Right atrium auricular region (tissue), 2 donors: ENCODE measurements around the gene CBR3. TPM values are rescaled to one million over a fixed set of nuclear protein-coding genes. Genes with fewer than 3 reads are reported as not detected.

ENCODE experiments used
- DNase-seq: peaks from one replicate; pipeline ENCODE4 v3.0.0-alpha.2; 2019; ENCODE audit warnings: low spot score
- H3K27ac ChIP-seq, 2 donors: fragments of 200-600 bp; sonication (generic); 1 replicate in 1 of 2; 2 replicates in 1 of 2; pipeline ENCODE4 v1.5.1; 2016 to 2019
- H3K27me3 ChIP-seq, 2 donors: fragments of 200-600 bp; sonication (generic); one replicate each; pipeline versions ENCODE4 v1.5.1 to v1.6.0; 2017 to 2019
- H3K36me3 ChIP-seq: fragments of 200-600 bp; sonication (generic); one replicate; pipeline ENCODE4 v1.5.1; 2016
- H3K4me1 ChIP-seq, 2 donors: fragments of 200-600 bp; sonication (generic); one replicate each; pipeline versions ENCODE4 v1.5.1 to v1.6.0; 2017 to 2019
- H3K4me3 ChIP-seq, 2 donors: fragments of 200-600 bp; sonication (generic); 1 replicate in 1 of 2; 2 replicates in 1 of 2; pipeline ENCODE4 v1.5.1; 2017 to 2019; ENCODE audit warnings: mild to moderate bottlenecking in 1 of 2, moderate library complexity in 1 of 2
- H3K9me3 ChIP-seq, 2 donors: fragments of 200-600 bp; sonication (generic); one replicate each; pipeline ENCODE4 v1.5.1; 2019
- CTCF ChIP-seq, 2 donors: fragments of 200-600 bp; sonication (generic); IDR thresholded peaks; one replicate each; pipeline ENCODE4 v1.5.1; 2019; ENCODE audit warnings: antibody characterized with exemption in 2 of 2
- total RNA-seq, 2 donors: library from RNA; depleted of rRNA; stranded (reverse); fragments of >200 nt; gene quantifications; one replicate each; pipeline ENCODE4 v1.1.0, GENCODE V29; 2016

Gene CBR3
- total RNA-seq, 2 donors from 2014 or later = 1.8 to 8.2 TPM

- no peaks in the 10 kb centered on the region for H3K27me3 ChIP-seq
- H3K4me1 ChIP-seq = peaks cover 0 to 11% of the 10 kb centered on the region in 2 donors
- H3K36me3 ChIP-seq = no peaks in the 10 kb centered on the region
- H3K9me3 ChIP-seq = no peaks in the 10 kb centered on the region
- no peak overlapping the region for H3K27ac ChIP-seq
- no peak for TF ChIP-seq CTCF (IDR thresholded peaks at IDR 0.05)
- no peak overlapping the region for H3K4me3 ChIP-seq
- DNase-seq = no peak
These were observed 23.6 kb upstream of the CBR3 start for GRCh38 chr21:36111238-36111637.

DNA sequence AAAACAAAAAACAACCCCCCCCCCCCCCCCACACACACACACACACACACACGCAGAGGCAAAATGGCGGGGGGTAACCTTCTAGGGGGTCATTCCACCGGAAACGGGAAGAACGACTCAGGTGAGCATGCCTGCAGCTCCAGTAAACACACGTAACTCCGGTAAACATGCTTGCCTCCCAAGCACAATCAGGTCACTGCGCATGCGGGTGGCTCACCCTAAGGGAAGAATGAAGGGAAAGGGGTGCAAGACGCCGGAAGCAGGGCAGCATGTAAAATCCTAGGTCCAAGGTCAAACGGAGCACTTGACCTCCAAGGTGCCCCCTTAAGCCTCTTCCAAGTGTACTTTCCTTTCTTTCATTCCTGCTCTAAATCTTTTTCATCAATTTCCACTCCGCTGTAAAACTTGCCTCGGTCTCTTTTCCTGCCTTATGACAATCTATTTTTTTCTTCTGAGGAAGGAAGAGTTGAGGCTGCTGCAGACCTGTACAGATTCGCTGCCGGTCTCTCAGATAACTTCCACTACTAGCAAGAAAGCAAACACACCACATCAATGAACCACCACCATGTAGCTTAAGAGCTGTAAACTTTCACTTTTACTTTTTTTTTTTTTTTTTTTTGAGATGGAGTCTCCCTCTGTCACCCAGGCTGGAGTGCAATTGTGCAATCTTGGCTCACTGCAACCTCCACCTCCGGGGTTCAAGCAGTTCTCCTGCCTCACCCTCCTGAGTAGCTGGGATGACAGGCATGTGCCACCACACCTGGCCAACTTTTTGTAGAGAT is 21.0 kb upstream of the CBR3 start:
- H3K27me3 ChIP-seq = no peaks in the 10 kb centered on the region
- no peak overlapping the region for H3K4me3 ChIP-seq
- no peak overlapping the region for H3K27ac ChIP-seq
- no peaks in the 10 kb centered on the region for H3K9me3 ChIP-seq
- no peak for TF ChIP-seq CTCF (IDR thresholded peaks at IDR 0.05)
- peaks cover 0 to 11% of the 10 kb centered on the region in 2 donors for H3K4me1 ChIP-seq
- H3K36me3 ChIP-seq = no peaks in the 10 kb centered on the region
- no peak for DNase-seq

- H3K9me3 ChIP-seq = no peaks in the 10 kb centered on the region
- TF ChIP-seq CTCF (IDR thresholded peaks at IDR 0.05) = no peak
- no peak overlapping the region for H3K4me3 ChIP-seq
- H3K36me3 ChIP-seq = no peaks in the 10 kb centered on the region
- H3K27me3 ChIP-seq = no peaks in the 10 kb centered on the region
- peaks cover 0 to 11% of the 10 kb centered on the region in 2 donors for H3K4me1 ChIP-seq
- no peak for DNase-seq
- no peak overlapping the region for H3K27ac ChIP-seq
These were observed 19.6 kb upstream of the CBR3 start for GRCh38 chr21:36115138-36115730.

- no peak for TF ChIP-seq CTCF (IDR thresholded peaks at IDR 0.05)
- Histone ChIP-seq H3K27me3 (no peaks in the 10 kb centered on the region), H3K9me3 (no peaks in the 10 kb centered on the region)
These were observed 17.6 kb upstream of the CBR3 start for GRCh38 chr21:36117286-36117741.

DNA sequence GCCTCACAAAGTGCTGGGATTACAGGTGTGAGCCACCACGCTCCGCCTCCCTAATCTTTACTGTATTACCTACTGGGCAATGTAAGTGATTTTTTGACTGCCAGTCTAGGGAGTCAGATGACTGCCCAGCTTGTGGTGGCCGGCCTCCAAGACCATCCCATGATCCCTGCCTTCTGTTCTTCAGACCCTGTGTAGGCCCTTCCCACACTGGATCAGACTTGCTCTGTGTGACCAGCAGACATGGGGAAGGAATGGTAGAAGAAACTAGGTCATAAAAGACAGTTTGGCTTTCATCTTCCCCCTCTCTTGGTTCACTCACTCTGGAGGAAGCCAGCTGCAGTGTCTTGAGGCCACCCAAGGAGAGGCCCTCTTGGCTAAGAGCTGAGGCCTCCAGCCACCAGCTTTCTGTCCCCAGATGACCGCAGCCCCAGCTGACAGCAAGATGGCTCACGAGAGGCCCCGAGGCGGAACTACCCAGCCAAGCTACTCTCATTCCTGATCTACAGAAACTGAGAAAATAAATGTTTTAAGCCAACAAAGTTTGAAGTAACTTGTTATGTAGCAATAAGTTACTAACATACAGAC is 14.5 kb upstream of the CBR3 start:
- no peak for TF ChIP-seq CTCF (IDR thresholded peaks at IDR 0.05)
- Histone ChIP-seq H3K4me1 (peaks cover 0 to 6% of the 10 kb centered on the region in 2 donors), H3K36me3 (no peaks in the 10 kb centered on the region), H3K4me3 (no peak overlapping the region), H3K27ac (no peak overlapping the region), H3K9me3 (no peaks in the 10 kb centered on the region), H3K27me3 (no peaks in the 10 kb centered on the region)
- DNase-seq = no peak

More at GRCh38 chr21:36117286-36117741, 17.6 kb upstream of the CBR3 start:
- H3K27ac ChIP-seq = no peak overlapping the region
- DNase-seq = no peak
- no peaks in the 10 kb centered on the region for H3K36me3 ChIP-seq
- H3K4me3 ChIP-seq = no peak overlapping the region
- peaks cover 0 to 10% of the 10 kb centered on the region in 2 donors for H3K4me1 ChIP-seq
